D721Med (cell line): ENCODE data around the gene INPPL1.
"Not testable (repeated sequence)": the region's sequence is repeated elsewhere in the genome, so short reads cannot be mapped to it uniquely, and the experiment has no call there.

Source experiments
- DNase-seq: peaks from one replicate; pipeline ENCODE4 v3.0.0; 2011; ENCODE audit warnings: low spot score; ENCODE audit not compliant: insufficient read length
- FAIRE-seq: peaks from 2 replicates; lab custom pipeline; 2011; peaks lifted over from hg19 to GRCh38; lab: Jason Lieb, UNC
- CTCF ChIP-seq: IDR thresholded peaks from 2 replicates; pipeline ENCODE4 v1.5.1; 2012; ENCODE audit warnings: mild to moderate bottlenecking, control low read depth; ENCODE audit not compliant: insufficient read depth; ENCODE audit errors: missing control alignments

Gene INPPL1, protein sequence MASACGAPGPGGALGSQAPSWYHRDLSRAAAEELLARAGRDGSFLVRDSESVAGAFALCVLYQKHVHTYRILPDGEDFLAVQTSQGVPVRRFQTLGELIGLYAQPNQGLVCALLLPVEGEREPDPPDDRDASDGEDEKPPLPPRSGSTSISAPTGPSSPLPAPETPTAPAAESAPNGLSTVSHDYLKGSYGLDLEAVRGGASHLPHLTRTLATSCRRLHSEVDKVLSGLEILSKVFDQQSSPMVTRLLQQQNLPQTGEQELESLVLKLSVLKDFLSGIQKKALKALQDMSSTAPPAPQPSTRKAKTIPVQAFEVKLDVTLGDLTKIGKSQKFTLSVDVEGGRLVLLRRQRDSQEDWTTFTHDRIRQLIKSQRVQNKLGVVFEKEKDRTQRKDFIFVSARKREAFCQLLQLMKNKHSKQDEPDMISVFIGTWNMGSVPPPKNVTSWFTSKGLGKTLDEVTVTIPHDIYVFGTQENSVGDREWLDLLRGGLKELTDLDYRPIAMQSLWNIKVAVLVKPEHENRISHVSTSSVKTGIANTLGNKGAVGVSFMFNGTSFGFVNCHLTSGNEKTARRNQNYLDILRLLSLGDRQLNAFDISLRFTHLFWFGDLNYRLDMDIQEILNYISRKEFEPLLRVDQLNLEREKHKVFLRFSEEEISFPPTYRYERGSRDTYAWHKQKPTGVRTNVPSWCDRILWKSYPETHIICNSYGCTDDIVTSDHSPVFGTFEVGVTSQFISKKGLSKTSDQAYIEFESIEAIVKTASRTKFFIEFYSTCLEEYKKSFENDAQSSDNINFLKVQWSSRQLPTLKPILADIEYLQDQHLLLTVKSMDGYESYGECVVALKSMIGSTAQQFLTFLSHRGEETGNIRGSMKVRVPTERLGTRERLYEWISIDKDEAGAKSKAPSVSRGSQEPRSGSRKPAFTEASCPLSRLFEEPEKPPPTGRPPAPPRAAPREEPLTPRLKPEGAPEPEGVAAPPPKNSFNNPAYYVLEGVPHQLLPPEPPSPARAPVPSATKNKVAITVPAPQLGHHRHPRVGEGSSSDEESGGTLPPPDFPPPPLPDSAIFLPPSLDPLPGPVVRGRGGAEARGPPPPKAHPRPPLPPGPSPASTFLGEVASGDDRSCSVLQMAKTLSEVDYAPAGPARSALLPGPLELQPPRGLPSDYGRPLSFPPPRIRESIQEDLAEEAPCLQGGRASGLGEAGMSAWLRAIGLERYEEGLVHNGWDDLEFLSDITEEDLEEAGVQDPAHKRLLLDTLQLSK

DNA sequence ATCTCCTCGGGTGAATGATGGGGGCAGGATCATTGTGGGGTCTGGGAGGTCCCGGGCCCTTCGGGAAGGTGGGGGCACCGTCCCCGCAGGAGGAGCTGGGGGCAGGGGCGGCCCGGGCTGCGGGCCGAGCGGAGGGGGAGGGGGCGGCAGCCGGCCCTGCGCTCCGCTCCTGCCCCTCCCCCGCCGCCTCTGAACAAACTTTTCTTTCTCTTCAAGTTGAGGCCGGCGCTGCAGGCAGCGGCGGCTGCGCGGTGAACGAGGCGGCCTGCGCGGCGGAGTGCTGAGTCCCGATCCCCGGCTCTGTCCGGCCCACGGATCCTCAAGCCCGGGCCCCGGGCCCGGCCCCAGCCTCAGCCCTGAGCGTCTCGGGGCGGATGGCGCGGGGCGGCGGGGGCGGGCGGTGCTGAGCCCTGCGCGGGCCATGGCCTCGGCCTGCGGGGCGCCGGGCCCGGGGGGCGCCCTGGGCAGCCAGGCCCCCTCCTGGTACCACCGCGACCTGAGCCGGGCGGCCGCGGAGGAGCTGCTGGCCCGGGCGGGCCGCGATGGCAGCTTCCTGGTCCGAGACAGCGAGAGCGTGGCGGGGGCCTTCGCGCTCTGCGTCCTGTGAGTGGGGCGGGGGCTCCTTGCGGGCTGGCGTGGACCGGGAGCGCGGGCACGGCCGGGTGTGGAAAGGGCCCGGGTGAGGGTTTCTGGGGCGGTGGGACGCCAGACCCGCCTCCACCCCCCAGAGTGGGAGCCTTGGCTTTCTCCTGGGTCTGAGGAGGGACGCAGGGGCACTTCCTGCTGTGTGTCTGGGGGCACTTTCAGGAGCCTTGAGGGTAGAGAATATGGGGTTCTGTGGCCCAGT is at the start of gene INPPL1:
INPPL1 (plus strand) TSS at position 204 of the 847 bp plus-strand sequence; CDS start at position 422, 218 bp downstream.
- TF ChIP-seq CTCF = no peak
- FAIRE-seq = no peak
- no peak for DNase-seq

DNA sequence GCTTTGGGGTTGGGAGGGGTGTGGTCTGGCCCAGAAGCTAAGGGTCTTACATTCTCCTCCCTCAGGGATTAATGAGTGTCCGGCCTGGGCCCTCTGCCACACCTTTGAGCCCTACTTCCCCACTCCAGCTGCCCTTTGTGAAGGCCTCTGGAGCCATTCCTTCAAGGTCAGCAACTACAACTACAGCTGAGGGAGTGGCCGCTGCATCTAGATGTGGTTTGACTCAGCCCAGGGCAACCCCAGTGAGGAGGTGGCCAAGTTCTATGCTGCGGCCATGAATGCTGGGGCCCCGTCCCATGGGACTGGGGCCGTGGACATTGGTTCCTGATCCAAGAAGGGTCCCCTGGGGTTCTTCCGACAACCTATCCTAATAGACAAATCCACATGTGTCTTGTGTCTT is 46.9 kb upstream of the INPPL1 start:
- no peak for DNase-seq
- no peak for TF ChIP-seq CTCF
- FAIRE-seq = no peak

DNA sequence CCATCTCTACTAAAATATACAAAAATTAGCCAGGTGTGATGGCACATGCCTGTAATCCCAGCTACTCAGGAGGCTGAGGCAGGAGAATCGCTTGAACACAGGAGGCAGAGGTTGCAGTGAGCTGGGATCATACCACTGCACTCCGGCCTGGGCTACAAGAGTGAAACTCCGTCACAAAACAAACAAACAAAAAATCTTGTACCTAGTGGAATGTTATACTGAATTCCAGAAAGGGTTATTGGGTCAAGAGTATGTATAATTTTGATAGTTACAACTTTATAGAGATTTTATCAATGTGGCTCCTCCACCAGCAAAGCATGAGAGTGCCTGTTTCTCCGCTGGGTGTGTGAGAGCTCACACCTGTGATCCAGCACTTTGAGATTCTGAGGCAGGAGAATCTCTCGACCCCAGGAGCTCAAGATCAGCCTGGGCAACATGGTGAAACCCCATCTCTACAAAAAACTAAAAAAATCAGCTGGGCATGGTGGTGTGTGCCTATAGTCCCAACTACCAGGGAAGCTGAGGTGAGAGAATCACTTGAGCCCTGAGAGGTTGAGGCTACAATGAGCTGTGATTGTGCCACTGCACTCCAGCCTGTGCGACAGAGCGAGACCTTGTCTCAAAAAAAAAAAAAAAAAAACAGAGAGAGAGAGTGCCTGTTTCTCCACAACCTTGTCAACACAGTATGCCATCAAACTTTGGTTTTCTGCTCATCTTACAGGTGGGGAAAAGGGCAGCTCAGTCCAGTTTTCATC is 45.3 kb upstream of the INPPL1 start:
- DNase-seq = no peak
- no peak for TF ChIP-seq CTCF
- FAIRE-seq = no peak

DNA sequence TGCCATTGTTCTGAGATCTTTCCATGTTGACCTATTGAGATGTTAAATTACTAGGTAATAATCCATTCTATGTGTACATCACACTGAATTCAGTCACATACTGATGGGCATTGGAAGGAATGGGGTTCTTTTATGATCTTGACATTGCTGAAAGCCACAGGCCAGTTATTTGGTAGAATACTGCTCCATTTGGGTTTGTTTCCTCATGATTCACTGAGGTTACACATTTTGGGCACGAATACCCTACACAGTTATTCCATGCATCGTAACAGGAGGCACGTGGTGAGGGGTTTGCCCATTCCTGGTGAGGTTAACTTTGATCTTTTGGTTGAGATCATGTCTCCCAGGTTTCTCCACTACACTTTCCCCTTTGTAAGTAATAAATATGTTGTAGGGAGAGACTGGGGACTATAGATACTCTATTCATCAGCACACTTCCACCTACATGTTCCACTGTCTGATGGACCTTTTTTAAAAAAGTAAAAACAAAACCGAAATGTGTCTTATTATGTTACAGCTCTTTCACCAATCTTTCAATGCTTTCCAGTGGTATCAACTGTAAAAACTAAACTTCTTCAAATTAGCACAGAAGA is 44.7 kb upstream of the INPPL1 start:
- FAIRE-seq = no peak
- DNase-seq = no peak
- no peak for TF ChIP-seq CTCF

- DNase-seq, FAIRE-seq: not testable (repeated sequence)
Observed at GRCh38 chr11:72180892-72181552, 43.5 kb upstream of the INPPL1 start.

GRCh38 chr11:72181553-72181958 is 43.0 kb upstream of the INPPL1 start:
- DNase-seq, FAIRE-seq: not testable (repeated sequence)
